Lower leg skin (tissue), 3 donors: ENCODE results near the gene PCDH9.

ENCODE experiments used
- CTCF ChIP-seq, 3 donors: fragments of 450-650 bp; IDR thresholded peaks; one replicate each; pipeline ENCODE4 v1.5.1; 2016; ENCODE audit warnings: antibody characterized with exemption in 3 of 3, mild to moderate bottlenecking in 3 of 3, moderate library complexity in 2 of 3
- POLR2A ChIP-seq, 2 donors: fragments of 450-650 bp; IDR thresholded peaks; one replicate each; pipeline ENCODE4 v1.6.1; 2016 to 2017; ENCODE audit warnings: antibody characterized with exemption in 2 of 2, mild to moderate bottlenecking in 1 of 2, moderate library complexity in 1 of 2

GRCh38 chr13:66657165-66657881, 572.8 kb downstream of the PCDH9 start:
- TF ChIP-seq CTCF (IDR thresholded peaks at IDR 0.05) (no peak), POLR2A (IDR thresholded peaks at IDR 0.05) (no peak)
